Caco-2 (cell line): Measurements from ENCODE around the gene HADH. TPM values are rescaled to one million over a fixed set of nuclear protein-coding genes. Genes with fewer than 3 reads are reported as not detected.

Experiments used
- BruUV-seq: library from RNA; stranded (reverse); fragments of 400-500 nt; replicated peaks from 2 replicates; lab custom pipeline; 2021; lab: Mats Ljungman, UMichigan
- CTCF ChIA-PET: fragments of 300-600 bp; sonication (Branson Sonifier 250); formaldehyde crosslinking; loops from one replicate; lab custom pipeline; 2022; ENCODE audit warnings: antibody characterized with exemption; lab: Charles Lee
- POLR2A ChIA-PET: fragments of 300-600 bp; sonication (Branson Sonifier 250); formaldehyde crosslinking; loops from one replicate; lab custom pipeline; 2022; ENCODE audit warnings: antibody characterized with exemption; lab: Charles Lee
- DNase-seq, 2 experiments: peaks; one replicate each; pipeline versions ENCODE4 v3.0.0 to v3.0.0-alpha.2; 2020 to 2022
- H3K27me3 ChIP-seq: replicated peaks from 2 replicates; pipeline ENCODE4 v1.6.0; 2011; ENCODE audit warnings: low read length; ENCODE audit not compliant: control insufficient read depth, insufficient read depth
- H3K36me3 ChIP-seq: 2 replicates; pipeline ENCODE4 v1.5.1; 2011; ENCODE audit warnings: low read length; ENCODE audit not compliant: control insufficient read depth, insufficient read depth
- H3K4me1 ChIP-seq: fragments of 250-450 bp; sonication (Bioruptor Pico); 2 replicates; pipeline ENCODE4 v1.5.1; 2020; ENCODE audit warnings: mild to moderate bottlenecking
- H3K4me3 ChIP-seq: 2 replicates; pipeline ENCODE4 v1.5.1; 2011; ENCODE audit warnings: low read depth, mild to moderate bottlenecking, control low read depth, low read length
- H3K9me3 ChIP-seq: fragments of 250-450 bp; sonication (Bioruptor Pico); 2 replicates; pipeline ENCODE4 v1.5.1; 2020; ENCODE audit warnings: mild to moderate bottlenecking, moderate library complexity
- H3K27ac Mint-ChIP-seq: one replicate; pipeline ENCODE4 v1.8.0; 2022; ENCODE audit warnings: mixed read lengths; ENCODE audit not compliant: unreplicated experiment
- H3K27me3 Mint-ChIP-seq: one replicate; pipeline ENCODE4 v1.8.0; 2022; ENCODE audit warnings: mixed read lengths; ENCODE audit not compliant: insufficient read depth, unreplicated experiment
- H3K36me3 Mint-ChIP-seq: one replicate; pipeline ENCODE4 v1.8.0; 2022; ENCODE audit warnings: mild to moderate bottlenecking, mixed read lengths; ENCODE audit not compliant: insufficient read depth, unreplicated experiment
- H3K4me1 Mint-ChIP-seq: one replicate; pipeline ENCODE4 v1.8.0; 2022; ENCODE audit warnings: low read depth, mixed read lengths; ENCODE audit not compliant: unreplicated experiment
- H3K4me3 Mint-ChIP-seq: one replicate; pipeline ENCODE4 v1.8.0; 2022; ENCODE audit warnings: mild to moderate bottlenecking, moderate library complexity, mixed read lengths; ENCODE audit not compliant: unreplicated experiment
- H3K9me3 Mint-ChIP-seq: one replicate; pipeline ENCODE4 v1.8.0; 2022; ENCODE audit warnings: mixed read lengths; ENCODE audit not compliant: unreplicated experiment
- intact Hi-C: fragments of 100-400 bp; cut with micrococcal nuclease; formaldehyde crosslinking; loops from one replicate; pipeline ENCODE4 v1.10.0; 2022; ENCODE audit not compliant: unreplicated experiment
- total RNA-seq: library from RNA; stranded (reverse); gene quantifications from 2 replicates; pipeline ENCODE4 v1.2.3, GENCODE V29; 2022
- TF ChIP-seq, protein P1 (sequence below), 2 experiments: fragments of 200-600 bp in 1 of 2; IDR thresholded peaks; 1 replicate in 1 of 2; 2 replicates in 1 of 2; pipeline versions ENCODE4 v1.5.1 to v1.8.0; 2011 to 2022; ENCODE audit warnings: antibody characterized with exemption in 1 of 2, control low read depth in 1 of 2, inconsistent platforms in 1 of 2, low read depth in 1 of 2, low read length in 1 of 2, mild to moderate bottlenecking in 1 of 2, moderate library complexity in 1 of 2; ENCODE audit not compliant: insufficient read depth in 1 of 2, severe bottlenecking in 1 of 2, unreplicated experiment in 1 of 2

The HADH gene
- total RNA-seq, 1 experiment from 2014 or later, result 35.8 TPM

DNA sequence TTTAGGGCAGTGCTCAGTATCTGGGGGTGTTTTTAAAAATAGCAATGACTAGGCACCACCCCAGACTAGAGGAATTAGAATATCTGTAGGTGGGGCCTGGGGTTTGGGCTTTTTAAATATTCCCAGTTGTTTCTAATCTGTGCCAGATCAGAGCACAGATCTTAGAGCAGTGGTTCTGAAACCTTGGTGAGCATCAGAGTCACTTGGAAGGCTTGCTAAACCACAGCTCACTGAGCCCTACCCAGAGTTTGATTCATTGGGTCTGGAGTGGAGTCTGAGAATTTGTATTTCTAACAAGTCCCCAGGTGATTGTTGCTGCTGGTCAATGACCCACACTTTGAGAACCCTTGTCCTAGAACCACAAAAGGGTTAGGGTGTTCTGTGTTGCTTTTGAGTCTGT is 16.7 kb downstream of the HADH start:
- Mint-ChIP-seq H3K36me3 (peaks cover 5% of the 10 kb centered on the region), H3K27me3 (no peaks in the 10 kb centered on the region)
- intact Hi-C loops, result no loop called here

GRCh38 chr4:108007984-108008383 is 18.3 kb downstream of the HADH start:
- intact Hi-C loops, result no loop called here
- peaks cover 15% of the 10 kb centered on the region for H3K36me3 Mint-ChIP-seq
- H3K27me3 ChIP-seq, result no peaks in the 10 kb centered on the region
- H3K4me1 Mint-ChIP-seq, result no peaks in the 10 kb centered on the region
- BruUV-seq, result no TSS peak
- H3K27me3 Mint-ChIP-seq, result no peaks in the 10 kb centered on the region
- H3K9me3 ChIP-seq, result no peaks in the 10 kb centered on the region
- TF ChIP-seq, protein P1, sequence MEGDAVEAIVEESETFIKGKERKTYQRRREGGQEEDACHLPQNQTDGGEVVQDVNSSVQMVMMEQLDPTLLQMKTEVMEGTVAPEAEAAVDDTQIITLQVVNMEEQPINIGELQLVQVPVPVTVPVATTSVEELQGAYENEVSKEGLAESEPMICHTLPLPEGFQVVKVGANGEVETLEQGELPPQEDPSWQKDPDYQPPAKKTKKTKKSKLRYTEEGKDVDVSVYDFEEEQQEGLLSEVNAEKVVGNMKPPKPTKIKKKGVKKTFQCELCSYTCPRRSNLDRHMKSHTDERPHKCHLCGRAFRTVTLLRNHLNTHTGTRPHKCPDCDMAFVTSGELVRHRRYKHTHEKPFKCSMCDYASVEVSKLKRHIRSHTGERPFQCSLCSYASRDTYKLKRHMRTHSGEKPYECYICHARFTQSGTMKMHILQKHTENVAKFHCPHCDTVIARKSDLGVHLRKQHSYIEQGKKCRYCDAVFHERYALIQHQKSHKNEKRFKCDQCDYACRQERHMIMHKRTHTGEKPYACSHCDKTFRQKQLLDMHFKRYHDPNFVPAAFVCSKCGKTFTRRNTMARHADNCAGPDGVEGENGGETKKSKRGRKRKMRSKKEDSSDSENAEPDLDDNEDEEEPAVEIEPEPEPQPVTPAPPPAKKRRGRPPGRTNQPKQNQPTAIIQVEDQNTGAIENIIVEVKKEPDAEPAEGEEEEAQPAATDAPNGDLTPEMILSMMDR (IDR thresholded peaks at IDR 0.05; ENCODE audit: insufficient read depth in 1 of 2, low read depth in 1 of 2, low read length in 1 of 2, severe bottlenecking in 1 of 2, unreplicated experiment in 1 of 2), result no peak
- no peaks in the 10 kb centered on the region; the same call in 1 of the 2 replicates for H3K36me3 ChIP-seq
- H3K9me3 Mint-ChIP-seq, result no peaks in the 10 kb centered on the region
- no peak overlapping the region for H3K4me3 ChIP-seq
- no peak overlapping the region for H3K27ac Mint-ChIP-seq
- H3K4me1 ChIP-seq, result no peaks in the 10 kb centered on the region
- DNase-seq, result no peak
- POLR2A ChIA-PET, result no interaction called here
- CTCF ChIA-PET, result no interaction called here
- no peak overlapping the region for H3K4me3 Mint-ChIP-seq

More for the DNA sequence above, 16.7 kb downstream of the HADH start:
- peaks cover under 1% of the 10 kb centered on the region for H3K9me3 Mint-ChIP-seq
- no peak for DNase-seq
- H3K9me3 ChIP-seq, result no peaks in the 10 kb centered on the region
- no peaks in the 10 kb centered on the region for H3K27me3 ChIP-seq
- BruUV-seq, result no TSS peak
- ChIA-PET CTCF (no interaction called here), POLR2A (no interaction called here)
- H3K27ac Mint-ChIP-seq, result no peak overlapping the region
- H3K4me1 Mint-ChIP-seq, result no peaks in the 10 kb centered on the region
- TF ChIP-seq, protein P1 (IDR thresholded peaks at IDR 0.05; ENCODE audit: insufficient read depth in 1 of 2, low read depth in 1 of 2, low read length in 1 of 2, severe bottlenecking in 1 of 2, unreplicated experiment in 1 of 2), result no peak
- no peaks in the 10 kb centered on the region; the same call in 1 of the 2 replicates for H3K36me3 ChIP-seq
- no peak overlapping the region for H3K4me3 Mint-ChIP-seq
- no peaks in the 10 kb centered on the region for H3K4me1 ChIP-seq
- H3K4me3 ChIP-seq, result no peak overlapping the region

- Mint-ChIP-seq H3K9me3 (no peaks in the 10 kb centered on the region), H3K4me3 (no peak overlapping the region), H3K4me1 (no peaks in the 10 kb centered on the region), H3K27ac (no peak overlapping the region), H3K36me3 (peaks cover 15% of the 10 kb centered on the region), H3K27me3 (no peaks in the 10 kb centered on the region)
- intact Hi-C loops, result no loop called here
- H3K4me3 ChIP-seq, result no peak overlapping the region
- H3K4me1 ChIP-seq, result no peaks in the 10 kb centered on the region
- CTCF ChIA-PET, result no interaction called here
- H3K9me3 ChIP-seq, result no peaks in the 10 kb centered on the region
- no peaks in the 10 kb centered on the region for H3K27me3 ChIP-seq
- no peaks in the 10 kb centered on the region; the same call in 1 of the 2 replicates for H3K36me3 ChIP-seq
- TF ChIP-seq, protein P1 (IDR thresholded peaks at IDR 0.05; ENCODE audit: insufficient read depth in 1 of 2, low read depth in 1 of 2, low read length in 1 of 2, severe bottlenecking in 1 of 2, unreplicated experiment in 1 of 2), result no peak
- BruUV-seq, result no TSS peak
- POLR2A ChIA-PET, result no interaction called here
- no peak for DNase-seq
These were observed 19.0 kb downstream of the HADH start for GRCh38 chr4:108008721-108009120.
